ENCODE data around the gene KIF27. TPM values are rescaled to one million over a fixed set of nuclear protein-coding genes. Genes with fewer than 3 reads are reported as not detected.

The KIF27 gene
- total RNA-seq, 4 donors from 2014 or later: 3.2 to 12.9 (median 5.5) TPM

GRCh38 chr9:83932011-83932410, 10.8 kb upstream of the KIF27 start:
- TF ChIP-seq, protein P1, sequence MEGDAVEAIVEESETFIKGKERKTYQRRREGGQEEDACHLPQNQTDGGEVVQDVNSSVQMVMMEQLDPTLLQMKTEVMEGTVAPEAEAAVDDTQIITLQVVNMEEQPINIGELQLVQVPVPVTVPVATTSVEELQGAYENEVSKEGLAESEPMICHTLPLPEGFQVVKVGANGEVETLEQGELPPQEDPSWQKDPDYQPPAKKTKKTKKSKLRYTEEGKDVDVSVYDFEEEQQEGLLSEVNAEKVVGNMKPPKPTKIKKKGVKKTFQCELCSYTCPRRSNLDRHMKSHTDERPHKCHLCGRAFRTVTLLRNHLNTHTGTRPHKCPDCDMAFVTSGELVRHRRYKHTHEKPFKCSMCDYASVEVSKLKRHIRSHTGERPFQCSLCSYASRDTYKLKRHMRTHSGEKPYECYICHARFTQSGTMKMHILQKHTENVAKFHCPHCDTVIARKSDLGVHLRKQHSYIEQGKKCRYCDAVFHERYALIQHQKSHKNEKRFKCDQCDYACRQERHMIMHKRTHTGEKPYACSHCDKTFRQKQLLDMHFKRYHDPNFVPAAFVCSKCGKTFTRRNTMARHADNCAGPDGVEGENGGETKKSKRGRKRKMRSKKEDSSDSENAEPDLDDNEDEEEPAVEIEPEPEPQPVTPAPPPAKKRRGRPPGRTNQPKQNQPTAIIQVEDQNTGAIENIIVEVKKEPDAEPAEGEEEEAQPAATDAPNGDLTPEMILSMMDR (IDR thresholded peaks at IDR 0.05): no peak
- TF ChIP-seq POLR2AphosphoS5 (IDR thresholded peaks at IDR 0.05) (no peak), POLR2A (IDR thresholded peaks at IDR 0.05) (no peak), EP300 (IDR thresholded peaks at IDR 0.05) (no peak)
- DNase-seq (ENCODE audit: low spot score in 2 of 2): no peak
- H3K9me3 ChIP-seq: no peaks in the 10 kb centered on the region
- no peak overlapping the region for H3K27ac ChIP-seq
- no peak overlapping the region for H3K4me3 ChIP-seq
- 73% methylated on average over 2 of the region's 2 CpGs for WGBS
- peaks cover 14% of the 10 kb centered on the region for H3K4me1 ChIP-seq
- no peaks in the 10 kb centered on the region for H3K27me3 ChIP-seq
- H3K36me3 ChIP-seq: no peaks in the 10 kb centered on the region

DNA sequence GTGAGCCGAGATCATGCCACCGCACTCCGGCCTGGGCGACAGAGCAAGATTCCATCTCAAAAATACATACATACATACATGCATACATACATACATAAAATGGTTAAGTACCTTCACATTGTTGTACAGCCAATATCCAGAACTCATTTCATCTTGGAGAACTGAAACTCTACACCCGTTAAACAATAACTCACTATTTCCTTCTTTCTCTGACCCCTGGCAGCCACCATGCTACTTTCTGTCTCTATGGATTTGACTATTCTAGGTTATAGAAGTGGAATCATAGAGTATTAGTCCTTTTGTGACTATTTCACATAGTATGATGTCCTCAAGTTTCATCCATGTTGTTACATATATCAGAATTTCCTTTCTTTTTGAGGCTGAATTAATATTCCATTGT, 9.6 kb upstream of the KIF27 start:
- no peak for DNase-seq (ENCODE audit: low spot score in 2 of 2)
- Histone ChIP-seq H3K4me1 (peaks cover 14% of the 10 kb centered on the region), H3K9me3 (no peaks in the 10 kb centered on the region), H3K4me3 (no peak overlapping the region), H3K27me3 (no peaks in the 10 kb centered on the region), H3K27ac (no peak overlapping the region), H3K36me3 (no peaks in the 10 kb centered on the region)
- WGBS: 93% methylated on average over 5 of the region's 5 CpGs
- TF ChIP-seq EP300 (IDR thresholded peaks at IDR 0.05) (no peak), POLR2AphosphoS5 (IDR thresholded peaks at IDR 0.05) (no peak), POLR2A (IDR thresholded peaks at IDR 0.05) (no peak)
- TF ChIP-seq, protein P1 (IDR thresholded peaks at IDR 0.05): no peak

DNA sequence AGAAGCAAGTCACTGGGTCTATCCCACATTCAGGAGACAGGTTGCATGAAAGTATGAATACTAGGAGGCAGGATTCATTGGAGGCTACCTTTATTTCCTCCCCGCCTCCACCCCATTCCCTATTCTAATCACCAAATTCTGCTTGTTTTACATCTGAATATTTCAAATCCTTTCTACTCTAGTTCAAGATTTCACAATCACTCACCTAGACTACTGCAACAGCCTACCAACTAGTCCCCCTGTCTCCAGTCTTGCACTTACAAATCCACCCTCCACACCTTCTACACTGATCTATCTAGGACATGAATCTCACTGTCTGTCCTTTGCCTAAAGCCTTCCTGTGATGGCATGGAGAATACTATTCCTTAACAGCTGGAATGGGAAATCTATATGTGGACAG, 6.4 kb upstream of the KIF27 start:
- H3K9me3 ChIP-seq: no peaks in the 10 kb centered on the region
- TF ChIP-seq POLR2A (IDR thresholded peaks at IDR 0.05) (no peak), EP300 (IDR thresholded peaks at IDR 0.05) (no peak), POLR2AphosphoS5 (IDR thresholded peaks at IDR 0.05) (no peak)
- TF ChIP-seq, protein P1 (IDR thresholded peaks at IDR 0.05): no peak
- H3K4me3 ChIP-seq: no peak overlapping the region
- H3K27me3 ChIP-seq: no peaks in the 10 kb centered on the region
- H3K4me1 ChIP-seq: peaks cover 3% of the 10 kb centered on the region
- no peak for DNase-seq (ENCODE audit: low spot score in 2 of 2)
- WGBS: 92% methylated on average over 1 of the region's 1 CpG
- no peak overlapping the region for H3K27ac ChIP-seq
- H3K36me3 ChIP-seq: no peaks in the 10 kb centered on the region

GRCh38 chr9:83920469-83920926, 734 bp downstream of the KIF27 start:
- WGBS: 4% methylated on average over 16 of the region's 16 CpGs
- TF ChIP-seq EP300 (IDR thresholded peaks at IDR 0.05): no peak
- TF ChIP-seq, protein P1 (IDR thresholded peaks at IDR 0.05): no peak
- TF ChIP-seq POLR2A (IDR thresholded peaks at IDR 0.05): no peak
- peak overlapping the region; percentile 91 for H3K4me3 ChIP-seq
- DNase-seq (ENCODE audit: low spot score in 2 of 2): no peak
- H3K4me1 ChIP-seq: peaks cover 17% of the 10 kb centered on the region
- H3K36me3 ChIP-seq: no peaks in the 10 kb centered on the region
- H3K9me3 ChIP-seq: no peaks in the 10 kb centered on the region
- no peaks in the 10 kb centered on the region for H3K27me3 ChIP-seq
- H3K27ac ChIP-seq: peak overlapping the region; percentile 98

GRCh38 chr9:83919111-83919510, 2.1 kb downstream of the KIF27 start:
- H3K9me3 ChIP-seq: no peaks in the 10 kb centered on the region
- no peak for TF ChIP-seq POLR2AphosphoS5 (IDR thresholded peaks at IDR 0.05)
- no peak for TF ChIP-seq EP300 (IDR thresholded peaks at IDR 0.05)
- TF ChIP-seq POLR2A (IDR thresholded peaks at IDR 0.05): no peak
- TF ChIP-seq, protein P1 (IDR thresholded peaks at IDR 0.05): no peak
- H3K4me1 ChIP-seq: peaks cover 17% of the 10 kb centered on the region
- WGBS: 100% methylated on average over 1 of the region's 1 CpG
- H3K27me3 ChIP-seq: no peaks in the 10 kb centered on the region
- DNase-seq (ENCODE audit: low spot score in 2 of 2): no peak
- no peaks in the 10 kb centered on the region for H3K36me3 ChIP-seq
- H3K27ac ChIP-seq: no peak overlapping the region
- no peak overlapping the region for H3K4me3 ChIP-seq

Measured in suprapubic skin (tissue), 4 donors.